Measurements from ENCODE around the gene MYO1H. TPM values are rescaled to one million over a fixed set of nuclear protein-coding genes. Genes with fewer than 3 reads are reported as not detected.
"Not testable (repeated sequence)": the region's sequence is repeated elsewhere in the genome, so short reads cannot be mapped to it uniquely, and the experiment has no call there.

Gene MYO1H
- total RNA-seq, 1 experiment from 2014 or later: not detected

- in situ Hi-C loops (cut with HindIII; ENCODE audit: low pct_unique_long_range_greater_than_20kb, low sequenced_read_pairs): no loop called here
- DNase-seq (ENCODE audit: low read depth): peak; percentile 22
These were observed 39.9 kb downstream of the MYO1H start for GRCh38 chr12:109387425-109388166.

GRCh38 chr12:109388167-109388563, 40.5 kb downstream of the MYO1H start:
- no peak for DNase-seq (ENCODE audit: low read depth)
- in situ Hi-C loops (cut with HindIII; ENCODE audit: low pct_unique_long_range_greater_than_20kb, low sequenced_read_pairs): no loop called here

- DNase-seq (ENCODE audit: low read depth): no peak
These were observed 41.4 kb downstream of the MYO1H start for GRCh38 chr12:109389146-109389545.

GRCh38 chr12:109393437-109394345, 46.0 kb downstream of the MYO1H start:
- in situ Hi-C loops (cut with HindIII; ENCODE audit: low pct_unique_long_range_greater_than_20kb, low sequenced_read_pairs): no loop called here

More at GRCh38 chr12:109389146-109389545, 41.4 kb downstream of the MYO1H start:
- in situ Hi-C loops (cut with HindIII; ENCODE audit: low pct_unique_long_range_greater_than_20kb, low sequenced_read_pairs): no loop called here

GRCh38 chr12:109394891-109395290, 47.2 kb downstream of the MYO1H start:
- in situ Hi-C loops (cut with HindIII; ENCODE audit: low pct_unique_long_range_greater_than_20kb, low sequenced_read_pairs): no loop called here

More at GRCh38 chr12:109393437-109394345, 46.0 kb downstream of the MYO1H start:
- peak; percentile 18 for DNase-seq (ENCODE audit: low read depth)

GRCh38 chr12:109404841-109405240, 57.1 kb downstream of the MYO1H start:
- DNase-seq (ENCODE audit: low read depth); in situ Hi-C loops (cut with HindIII; ENCODE audit: low pct_unique_long_range_greater_than_20kb, low sequenced_read_pairs): not testable (repeated sequence)

More at GRCh38 chr12:109394891-109395290, 47.2 kb downstream of the MYO1H start:
- DNase-seq (ENCODE audit: low read depth): no peak

GRCh38 chr12:109406147-109406546, 58.4 kb downstream of the MYO1H start:
- DNase-seq (ENCODE audit: low read depth); in situ Hi-C loops (cut with HindIII; ENCODE audit: low pct_unique_long_range_greater_than_20kb, low sequenced_read_pairs): not testable (repeated sequence)

GRCh38 chr12:109418848-109419480, 71.3 kb downstream of the MYO1H start:
- DNase-seq (ENCODE audit: low read depth): no peak
- in situ Hi-C loops (cut with HindIII; ENCODE audit: low pct_unique_long_range_greater_than_20kb, low sequenced_read_pairs): no loop called here

- in situ Hi-C loops (cut with HindIII; ENCODE audit: low pct_unique_long_range_greater_than_20kb, low sequenced_read_pairs): no loop called here
- DNase-seq (ENCODE audit: low read depth): no peak
These were observed 73.8 kb downstream of the MYO1H start for GRCh38 chr12:109421355-109422087.

GRCh38 chr12:109422251-109422650, 74.6 kb downstream of the MYO1H start:
- in situ Hi-C loops (cut with HindIII; ENCODE audit: low pct_unique_long_range_greater_than_20kb, low sequenced_read_pairs): no loop called here
- DNase-seq (ENCODE audit: low read depth): no peak

GRCh38 chr12:109423392-109423791, 75.7 kb downstream of the MYO1H start:
- in situ Hi-C loops (cut with HindIII; ENCODE audit: low pct_unique_long_range_greater_than_20kb, low sequenced_read_pairs): no loop called here
- DNase-seq (ENCODE audit: low read depth): no peak

GRCh38 chr12:109428037-109428629, 80.4 kb downstream of the MYO1H start:
- in situ Hi-C loops (cut with HindIII; ENCODE audit: low pct_unique_long_range_greater_than_20kb, low sequenced_read_pairs): no loop called here

GRCh38 chr12:109428804-109429203, 81.1 kb downstream of the MYO1H start:
- DNase-seq (ENCODE audit: low read depth); in situ Hi-C loops (cut with HindIII; ENCODE audit: low pct_unique_long_range_greater_than_20kb, low sequenced_read_pairs): not testable (repeated sequence)

More at GRCh38 chr12:109428037-109428629, 80.4 kb downstream of the MYO1H start:
- DNase-seq (ENCODE audit: low read depth): peak; percentile 25

GRCh38 chr12:109430244-109430643, 82.5 kb downstream of the MYO1H start:
- in situ Hi-C loops (cut with HindIII; ENCODE audit: low pct_unique_long_range_greater_than_20kb, low sequenced_read_pairs): no loop called here
- no peak for DNase-seq (ENCODE audit: low read depth)

- in situ Hi-C loops (cut with HindIII; ENCODE audit: low pct_unique_long_range_greater_than_20kb, low sequenced_read_pairs): no loop called here
- no peak for DNase-seq (ENCODE audit: low read depth)
These were observed 84.7 kb downstream of the MYO1H start for GRCh38 chr12:109432431-109432830.

GRCh38 chr12:109432842-109433304, 85.2 kb downstream of the MYO1H start:
- peak; percentile 26 for DNase-seq (ENCODE audit: low read depth)
- in situ Hi-C loops (cut with HindIII; ENCODE audit: low pct_unique_long_range_greater_than_20kb, low sequenced_read_pairs): no loop called here

- no peak for DNase-seq (ENCODE audit: low read depth)
- in situ Hi-C loops (cut with HindIII; ENCODE audit: low pct_unique_long_range_greater_than_20kb, low sequenced_read_pairs): no loop called here
These were observed 85.9 kb downstream of the MYO1H start for GRCh38 chr12:109433618-109434017.
